ENCODE data around the gene ANK3. TPM values are rescaled to one million over a fixed set of nuclear protein-coding genes. Genes with fewer than 3 reads are reported as not detected.

The ANK3 gene
- polyA plus RNA-seq, 4 donors: 9.9 to 81.4 (median 35.5) TPM

GRCh38 chr10:60427709-60428386 lies 38.2 kb upstream of the ANK3 start:
- Histone ChIP-seq H3K27ac (ENCODE audit: low read depth in 1 of 3, low read length in 2 of 3) (no peak overlapping the region), H3K9me3 (ENCODE audit: control insufficient read depth in 2 of 2, insufficient read depth in 1 of 2, low read depth in 1 of 2, low read length in 1 of 2) (no peaks in the 10 kb centered on the region), H3K27me3 (ENCODE audit: control insufficient read depth in 3 of 3, insufficient read depth in 3 of 3, low read length in 3 of 3) (no peaks in the 10 kb centered on the region), H3K4me1 (ENCODE audit: control insufficient read depth in 3 of 3, insufficient read depth in 2 of 3, low read depth in 1 of 3, low read length in 2 of 3) (peaks cover 0 to 2% (median 0%) of the 10 kb centered on the region in 3 donors), H3K36me3 (ENCODE audit: control insufficient read depth in 3 of 3, insufficient read depth in 2 of 3, low read depth in 1 of 3, low read length in 3 of 3) (no peaks in the 10 kb centered on the region), H3K4me3 (ENCODE audit: low read depth in 1 of 3, low read length in 3 of 3) (no peak overlapping the region)
- FAIRE-seq: no peak
- 84 to 94% (median 92%) methylated on average over 3 of the region's 3 CpGs for WGBS, 3 donors
- no peak for DNase-seq

- H3K36me3 ChIP-seq (ENCODE audit: control insufficient read depth in 3 of 3, insufficient read depth in 2 of 3, low read depth in 1 of 3, low read length in 3 of 3): no peaks in the 10 kb centered on the region
- no peak overlapping the region for H3K4me3 ChIP-seq (ENCODE audit: low read depth in 1 of 3, low read length in 3 of 3)
- H3K9me3 ChIP-seq (ENCODE audit: control insufficient read depth in 2 of 2, insufficient read depth in 1 of 2, low read depth in 1 of 2, low read length in 1 of 2): no peaks in the 10 kb centered on the region
- no peak for DNase-seq
- H3K27me3 ChIP-seq (ENCODE audit: control insufficient read depth in 3 of 3, insufficient read depth in 3 of 3, low read length in 3 of 3): no peaks in the 10 kb centered on the region
- H3K4me1 ChIP-seq (ENCODE audit: control insufficient read depth in 3 of 3, insufficient read depth in 2 of 3, low read depth in 1 of 3, low read length in 2 of 3): peaks cover 0 to 2% (median 0%) of the 10 kb centered on the region in 3 donors
- WGBS, 3 donors: 92 to 98% (median 93%) methylated on average over 1 of the region's 1 CpG
- FAIRE-seq: no peak
- H3K27ac ChIP-seq (ENCODE audit: low read depth in 1 of 3, low read length in 2 of 3): no peak overlapping the region
These were observed 37.5 kb upstream of the ANK3 start for GRCh38 chr10:60427148-60427547.

GRCh38 chr10:60426425-60426824 lies 36.8 kb upstream of the ANK3 start:
- no peak overlapping the region for H3K4me3 ChIP-seq (ENCODE audit: low read depth in 1 of 3, low read length in 3 of 3)
- H3K27me3 ChIP-seq (ENCODE audit: control insufficient read depth in 3 of 3, insufficient read depth in 3 of 3, low read length in 3 of 3): no peaks in the 10 kb centered on the region
- no peaks in the 10 kb centered on the region for H3K9me3 ChIP-seq (ENCODE audit: control insufficient read depth in 2 of 2, insufficient read depth in 1 of 2, low read depth in 1 of 2, low read length in 1 of 2)
- no peak for FAIRE-seq
- DNase-seq: peak in 1 of 2 donors; percentile 29
- no peaks in the 10 kb centered on the region for H3K36me3 ChIP-seq (ENCODE audit: control insufficient read depth in 3 of 3, insufficient read depth in 2 of 3, low read depth in 1 of 3, low read length in 3 of 3)
- H3K4me1 ChIP-seq (ENCODE audit: control insufficient read depth in 3 of 3, insufficient read depth in 2 of 3, low read depth in 1 of 3, low read length in 2 of 3): peaks cover 0 to 2% (median 0%) of the 10 kb centered on the region in 3 donors
- 63 to 76% (median 74%) methylated on average over 2 of the region's 2 CpGs for WGBS, 3 donors
- H3K27ac ChIP-seq (ENCODE audit: low read depth in 1 of 3, low read length in 2 of 3): no peak overlapping the region

GRCh38 chr10:60425392-60426110 lies 35.9 kb upstream of the ANK3 start:
- no peak for FAIRE-seq

GRCh38 chr10:60424971-60425370 lies 35.3 kb upstream of the ANK3 start:
- FAIRE-seq: no peak
- Histone ChIP-seq H3K4me3 (ENCODE audit: low read depth in 1 of 3, low read length in 3 of 3) (no peak overlapping the region), H3K4me1 (ENCODE audit: control insufficient read depth in 3 of 3, insufficient read depth in 2 of 3, low read depth in 1 of 3, low read length in 2 of 3) (peaks cover 0 to 2% (median 0%) of the 10 kb centered on the region in 3 donors), H3K9me3 (ENCODE audit: control insufficient read depth in 2 of 2, insufficient read depth in 1 of 2, low read depth in 1 of 2, low read length in 1 of 2) (no peaks in the 10 kb centered on the region), H3K27ac (ENCODE audit: low read depth in 1 of 3, low read length in 2 of 3) (no peak overlapping the region), H3K36me3 (ENCODE audit: control insufficient read depth in 3 of 3, insufficient read depth in 2 of 3, low read depth in 1 of 3, low read length in 3 of 3) (no peaks in the 10 kb centered on the region), H3K27me3 (ENCODE audit: control insufficient read depth in 3 of 3, insufficient read depth in 3 of 3, low read length in 3 of 3) (no peaks in the 10 kb centered on the region)
- 74 to 79% (median 78%) methylated on average over 4 of the region's 4 CpGs for WGBS, 3 donors
- DNase-seq: no peak

More at GRCh38 chr10:60425392-60426110, 35.9 kb upstream of the ANK3 start:
- Histone ChIP-seq H3K4me3 (ENCODE audit: low read depth in 1 of 3, low read length in 3 of 3) (no peak overlapping the region), H3K36me3 (ENCODE audit: control insufficient read depth in 3 of 3, insufficient read depth in 2 of 3, low read depth in 1 of 3, low read length in 3 of 3) (no peaks in the 10 kb centered on the region), H3K27ac (ENCODE audit: low read depth in 1 of 3, low read length in 2 of 3) (no peak overlapping the region), H3K27me3 (ENCODE audit: control insufficient read depth in 3 of 3, insufficient read depth in 3 of 3, low read length in 3 of 3) (no peaks in the 10 kb centered on the region), H3K9me3 (ENCODE audit: control insufficient read depth in 2 of 2, insufficient read depth in 1 of 2, low read depth in 1 of 2, low read length in 1 of 2) (no peaks in the 10 kb centered on the region), H3K4me1 (ENCODE audit: control insufficient read depth in 3 of 3, insufficient read depth in 2 of 3, low read depth in 1 of 3, low read length in 2 of 3) (peaks cover 0 to 2% (median 0%) of the 10 kb centered on the region in 3 donors)
- DNase-seq: peak; percentile 9 to 14
- WGBS, 3 donors: 50 to 66% (median 64%) methylated on average over 3 of the region's 3 CpGs

- Histone ChIP-seq H3K36me3 (ENCODE audit: control insufficient read depth in 3 of 3, insufficient read depth in 2 of 3, low read depth in 1 of 3, low read length in 3 of 3) (no peaks in the 10 kb centered on the region), H3K9me3 (ENCODE audit: control insufficient read depth in 2 of 2, insufficient read depth in 1 of 2, low read depth in 1 of 2, low read length in 1 of 2) (no peaks in the 10 kb centered on the region), H3K27ac (ENCODE audit: low read depth in 1 of 3, low read length in 2 of 3) (no peak overlapping the region), H3K4me3 (ENCODE audit: low read depth in 1 of 3, low read length in 3 of 3) (no peak overlapping the region), H3K4me1 (ENCODE audit: control insufficient read depth in 3 of 3, insufficient read depth in 2 of 3, low read depth in 1 of 3, low read length in 2 of 3) (peaks cover 0 to 2% (median 0%) of the 10 kb centered on the region in 3 donors), H3K27me3 (ENCODE audit: control insufficient read depth in 3 of 3, insufficient read depth in 3 of 3, low read length in 3 of 3) (no peaks in the 10 kb centered on the region)
- DNase-seq (no peak), FAIRE-seq (no peak)
- WGBS, 3 donors: 90 to 96% (median 93%) methylated on average over 1 of the region's 1 CpG
These were observed 34.2 kb upstream of the ANK3 start for GRCh38 chr10:60423920-60424319.

GRCh38 chr10:60422809-60423208 lies 33.1 kb upstream of the ANK3 start:
- Histone ChIP-seq H3K36me3 (ENCODE audit: control insufficient read depth in 3 of 3, insufficient read depth in 2 of 3, low read depth in 1 of 3, low read length in 3 of 3) (no peaks in the 10 kb centered on the region), H3K27me3 (ENCODE audit: control insufficient read depth in 3 of 3, insufficient read depth in 3 of 3, low read length in 3 of 3) (no peaks in the 10 kb centered on the region), H3K9me3 (ENCODE audit: control insufficient read depth in 2 of 2, insufficient read depth in 1 of 2, low read depth in 1 of 2, low read length in 1 of 2) (no peaks in the 10 kb centered on the region), H3K4me1 (ENCODE audit: control insufficient read depth in 3 of 3, insufficient read depth in 2 of 3, low read depth in 1 of 3, low read length in 2 of 3) (peaks cover 0 to 2% (median 0%) of the 10 kb centered on the region in 3 donors), H3K27ac (ENCODE audit: low read depth in 1 of 3, low read length in 2 of 3) (no peak overlapping the region), H3K4me3 (ENCODE audit: low read depth in 1 of 3, low read length in 3 of 3) (no peak overlapping the region)
- WGBS, 3 donors: 51 to 81% (median 58%) methylated on average over 5 of the region's 5 CpGs
- DNase-seq (peak; percentile 17 to 22), FAIRE-seq (no peak)

- H3K27ac ChIP-seq (ENCODE audit: low read depth in 1 of 3, low read length in 2 of 3): no peak overlapping the region
- H3K9me3 ChIP-seq (ENCODE audit: control insufficient read depth in 2 of 2, insufficient read depth in 1 of 2, low read depth in 1 of 2, low read length in 1 of 2): no peaks in the 10 kb centered on the region
- 86 to 91% (median 87%) methylated on average over 5 of the region's 5 CpGs for WGBS, 3 donors
- no peak for FAIRE-seq
- no peak overlapping the region for H3K4me3 ChIP-seq (ENCODE audit: low read depth in 1 of 3, low read length in 3 of 3)
- no peaks in the 10 kb centered on the region for H3K36me3 ChIP-seq (ENCODE audit: control insufficient read depth in 3 of 3, insufficient read depth in 2 of 3, low read depth in 1 of 3, low read length in 3 of 3)
- H3K27me3 ChIP-seq (ENCODE audit: control insufficient read depth in 3 of 3, insufficient read depth in 3 of 3, low read length in 3 of 3): no peaks in the 10 kb centered on the region
- no peak for DNase-seq
- H3K4me1 ChIP-seq (ENCODE audit: control insufficient read depth in 3 of 3, insufficient read depth in 2 of 3, low read depth in 1 of 3, low read length in 2 of 3): peaks cover 0 to 2% (median 0%) of the 10 kb centered on the region in 3 donors
These were observed 31.6 kb upstream of the ANK3 start for GRCh38 chr10:60420991-60421894.

Measured in small intestine (tissue), 7 donors.